CD4-positive, alpha-beta T cell treated with Interleukin-6 for 4 hours (primary cell): ENCODE data around the gene COL6A2.
"Not testable (repeated sequence)": the region's sequence is repeated elsewhere in the genome, so short reads cannot be mapped to it uniquely, and the experiment has no call there.

Experiments used
- DNase-seq: peaks from one replicate; pipeline ENCODE4 v3.0.0-alpha.2; 2020; ENCODE audit warnings: mixed read lengths

Gene COL6A2

GRCh38 chr21:46127239-46128105 is 29.6 kb downstream of the COL6A2 start:
- DNase-seq = no peak

- DNase-seq = no peak
These were observed 30.4 kb downstream of the COL6A2 start for GRCh38 chr21:46128106-46128932.

DNA sequence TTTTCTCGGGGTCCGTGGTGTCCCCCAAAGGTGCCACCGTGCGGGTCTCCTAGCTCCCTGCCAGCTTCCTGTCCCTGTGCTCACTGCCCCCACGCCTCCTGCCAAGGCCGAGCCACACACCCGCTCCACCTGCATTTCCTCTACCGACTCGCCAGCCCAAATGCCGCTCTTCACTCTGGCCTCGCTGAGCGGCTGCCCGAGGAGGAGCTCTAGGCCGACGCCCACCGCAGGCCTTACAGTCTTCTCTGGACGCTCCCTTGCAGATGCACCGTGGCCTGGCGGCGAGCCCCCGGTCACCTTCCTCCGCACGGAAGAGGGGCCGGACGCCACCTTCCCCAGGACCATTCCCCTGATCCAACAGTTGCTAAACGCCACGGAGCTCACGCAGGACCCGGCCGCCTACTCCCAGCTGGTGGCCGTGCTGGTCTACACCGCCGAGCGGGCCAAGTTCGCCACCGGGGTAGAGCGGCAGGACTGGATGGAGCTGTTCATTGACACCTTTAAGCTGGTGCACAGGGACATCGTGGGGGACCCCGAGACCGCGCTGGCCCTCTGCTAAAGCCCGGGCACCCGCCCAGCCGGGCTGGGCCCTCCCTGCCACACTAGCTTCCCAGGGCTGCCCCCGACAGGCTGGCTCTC is 31.1 kb downstream of the COL6A2 start:
- no peak for DNase-seq

GRCh38 chr21:46129846-46130651 is 32.1 kb downstream of the COL6A2 start:
- no peak for DNase-seq

- DNase-seq = no peak
These were observed 33.1 kb downstream of the COL6A2 start for GRCh38 chr21:46130831-46131587.

GRCh38 chr21:46131588-46131837 is 33.6 kb downstream of the COL6A2 start:
- DNase-seq = no peak

- DNase-seq = no peak
These were observed 34.1 kb downstream of the COL6A2 start for GRCh38 chr21:46131838-46132651.

DNA sequence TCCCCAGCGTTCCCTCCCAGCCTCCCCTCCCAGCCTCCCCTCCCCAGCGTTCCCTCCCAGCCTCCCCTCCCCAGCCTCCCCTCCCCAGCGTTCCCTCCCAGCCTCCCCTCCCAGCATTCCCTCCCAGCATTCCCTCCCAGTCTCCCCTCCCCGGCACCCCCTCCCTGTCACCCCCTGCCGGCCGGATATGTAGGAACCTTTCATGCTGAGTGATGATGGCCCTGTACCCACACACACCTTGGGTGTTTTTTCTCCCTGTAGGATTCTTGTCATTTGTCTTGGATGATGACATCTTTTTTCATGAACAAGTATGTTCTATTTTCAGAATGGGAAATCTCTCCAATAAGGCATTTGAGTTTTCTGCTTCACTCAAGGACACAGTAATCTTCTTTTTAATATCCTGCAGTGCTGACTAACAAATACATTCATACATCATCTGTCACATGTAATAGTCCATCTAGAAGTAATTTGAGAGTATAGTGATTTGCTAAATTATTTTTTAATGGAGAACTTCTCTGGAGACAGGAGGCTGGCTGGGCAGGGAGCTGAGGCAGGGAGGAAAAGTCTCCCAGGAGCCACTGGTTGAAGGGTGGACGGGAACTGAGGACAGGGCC is 38.0 kb downstream of the COL6A2 start:
- DNase-seq = no peak

GRCh38 chr21:46136739-46137349 is 38.9 kb downstream of the COL6A2 start:
- no peak for DNase-seq

DNA sequence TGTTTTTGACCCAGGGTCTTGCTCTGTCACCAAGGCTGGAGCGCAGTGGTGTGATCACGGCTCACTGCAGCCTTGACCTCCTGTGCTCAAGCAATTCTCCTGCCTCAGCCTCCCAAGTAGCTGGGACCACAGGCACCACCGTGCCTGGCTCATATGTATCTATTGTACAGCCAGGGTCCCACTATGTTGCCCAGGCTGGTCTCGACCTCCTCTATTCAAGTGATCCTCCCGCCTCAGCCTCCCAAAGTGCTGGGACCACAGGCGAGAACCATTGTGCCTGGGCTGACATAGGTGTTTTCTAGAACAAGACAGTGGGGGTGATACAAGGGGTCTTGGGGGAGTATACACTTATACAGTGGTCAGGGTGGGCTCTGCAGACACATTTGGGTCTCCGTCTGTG is 40.0 kb downstream of the COL6A2 start:
- no peak for DNase-seq

- no peak for DNase-seq
These were observed 40.6 kb downstream of the COL6A2 start for GRCh38 chr21:46138383-46138970.

DNA sequence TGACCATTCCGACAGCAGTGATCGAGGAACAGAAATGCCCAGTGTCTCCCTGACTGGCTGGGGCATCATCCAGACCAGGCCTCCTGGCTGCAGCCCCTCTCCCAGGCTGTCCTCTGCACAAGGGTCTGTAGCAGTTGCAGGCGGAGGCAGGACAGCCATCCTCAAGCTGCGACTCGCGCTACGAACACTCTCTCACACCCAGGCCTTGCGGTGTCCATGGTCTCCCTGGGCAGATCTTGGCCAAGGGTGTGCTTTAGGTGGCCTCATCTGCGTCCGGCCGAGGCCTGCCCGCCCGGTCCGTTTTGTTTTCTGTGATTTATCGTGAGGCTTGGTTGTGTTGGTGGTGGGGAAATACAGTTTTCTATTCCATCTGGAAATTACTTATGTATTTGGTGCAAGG is 41.8 kb downstream of the COL6A2 start:
- DNase-seq = no peak

- DNase-seq = not testable (repeated sequence)
These were observed 42.6 kb downstream of the COL6A2 start for GRCh38 chr21:46140352-46141003.

- no peak for DNase-seq
These were observed 44.1 kb downstream of the COL6A2 start for GRCh38 chr21:46141767-46142581.

- DNase-seq = no peak
These were observed 44.9 kb downstream of the COL6A2 start for GRCh38 chr21:46142582-46143473.

- DNase-seq = no peak
These were observed 46.7 kb downstream of the COL6A2 start for GRCh38 chr21:46144464-46145070.
